ENCODE data around the gene SNX30. TPM values are rescaled to one million over a fixed set of nuclear protein-coding genes. Genes with fewer than 3 reads are reported as not detected.

SNX30 gene
- total RNA-seq, 4 donors from 2014 or later, result 4.8 to 10.2 (median 9.3) TPM

DNA sequence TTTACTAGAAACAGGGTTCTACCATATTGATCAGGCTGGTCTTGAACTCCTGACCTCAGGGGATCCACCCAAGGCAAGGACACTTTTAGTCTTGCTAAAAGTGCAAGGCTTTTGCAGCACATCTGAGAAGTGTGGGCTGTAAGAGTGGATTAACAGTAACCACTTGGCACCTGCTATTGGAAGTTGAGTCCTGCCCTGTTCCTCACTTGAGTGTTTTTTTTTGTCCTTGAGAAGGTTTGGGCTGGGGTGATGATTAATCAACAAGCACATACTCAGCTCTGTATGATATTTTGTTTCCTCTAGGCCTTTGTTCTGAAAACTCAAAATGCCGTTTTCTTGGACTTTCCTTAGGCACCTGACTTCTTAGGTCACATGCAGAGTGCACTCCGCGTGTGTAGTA, 37.4 kb downstream of the SNX30 start:
- H3K9me3 ChIP-seq, result no peaks in the 10 kb centered on the region
- no peak overlapping the region for H3K4me3 ChIP-seq
- no peaks in the 10 kb centered on the region for H3K36me3 ChIP-seq
- peaks cover 0 to 10% (median 0%) of the 10 kb centered on the region in 3 donors for H3K4me1 ChIP-seq
- intact Hi-C loops (cut with DNase I), result no loop called here
- no peaks in the 10 kb centered on the region for H3K27me3 ChIP-seq
- 91 to 94% methylated on average over 1 to 3 of the region's 3 CpGs for WGBS, 2 donors
- no peak for DNase-seq
- no peak overlapping the region for H3K27ac ChIP-seq
- TF ChIP-seq, protein P1, sequence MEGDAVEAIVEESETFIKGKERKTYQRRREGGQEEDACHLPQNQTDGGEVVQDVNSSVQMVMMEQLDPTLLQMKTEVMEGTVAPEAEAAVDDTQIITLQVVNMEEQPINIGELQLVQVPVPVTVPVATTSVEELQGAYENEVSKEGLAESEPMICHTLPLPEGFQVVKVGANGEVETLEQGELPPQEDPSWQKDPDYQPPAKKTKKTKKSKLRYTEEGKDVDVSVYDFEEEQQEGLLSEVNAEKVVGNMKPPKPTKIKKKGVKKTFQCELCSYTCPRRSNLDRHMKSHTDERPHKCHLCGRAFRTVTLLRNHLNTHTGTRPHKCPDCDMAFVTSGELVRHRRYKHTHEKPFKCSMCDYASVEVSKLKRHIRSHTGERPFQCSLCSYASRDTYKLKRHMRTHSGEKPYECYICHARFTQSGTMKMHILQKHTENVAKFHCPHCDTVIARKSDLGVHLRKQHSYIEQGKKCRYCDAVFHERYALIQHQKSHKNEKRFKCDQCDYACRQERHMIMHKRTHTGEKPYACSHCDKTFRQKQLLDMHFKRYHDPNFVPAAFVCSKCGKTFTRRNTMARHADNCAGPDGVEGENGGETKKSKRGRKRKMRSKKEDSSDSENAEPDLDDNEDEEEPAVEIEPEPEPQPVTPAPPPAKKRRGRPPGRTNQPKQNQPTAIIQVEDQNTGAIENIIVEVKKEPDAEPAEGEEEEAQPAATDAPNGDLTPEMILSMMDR (IDR thresholded peaks at IDR 0.05), result no peak
- TF ChIP-seq POLR2A (IDR thresholded peaks at IDR 0.05), result no peak

DNA sequence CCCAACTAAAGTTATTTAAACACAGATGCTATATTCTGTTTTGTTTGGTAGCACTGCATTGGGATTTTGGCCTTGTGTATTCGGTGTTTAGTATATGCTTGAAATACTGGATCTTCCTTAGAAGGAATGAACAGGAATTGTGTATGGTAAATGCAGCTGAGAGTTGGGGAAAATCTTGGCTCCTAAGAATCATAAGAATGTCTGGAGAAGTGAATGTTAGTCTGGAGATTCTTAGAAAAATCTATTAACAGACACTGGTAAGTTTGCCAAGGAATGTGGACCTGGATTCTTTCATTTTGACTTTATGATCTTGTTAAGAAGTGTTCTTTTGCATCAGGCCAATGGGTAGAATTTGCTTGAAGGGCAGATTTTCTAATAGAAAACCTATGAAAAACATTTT, 38.9 kb downstream of the SNX30 start:
- no peak for DNase-seq
- H3K4me1 ChIP-seq, result peaks cover 0 to 3% (median 0%) of the 10 kb centered on the region in 3 donors
- intact Hi-C loops (cut with DNase I), result no loop called here

DNA sequence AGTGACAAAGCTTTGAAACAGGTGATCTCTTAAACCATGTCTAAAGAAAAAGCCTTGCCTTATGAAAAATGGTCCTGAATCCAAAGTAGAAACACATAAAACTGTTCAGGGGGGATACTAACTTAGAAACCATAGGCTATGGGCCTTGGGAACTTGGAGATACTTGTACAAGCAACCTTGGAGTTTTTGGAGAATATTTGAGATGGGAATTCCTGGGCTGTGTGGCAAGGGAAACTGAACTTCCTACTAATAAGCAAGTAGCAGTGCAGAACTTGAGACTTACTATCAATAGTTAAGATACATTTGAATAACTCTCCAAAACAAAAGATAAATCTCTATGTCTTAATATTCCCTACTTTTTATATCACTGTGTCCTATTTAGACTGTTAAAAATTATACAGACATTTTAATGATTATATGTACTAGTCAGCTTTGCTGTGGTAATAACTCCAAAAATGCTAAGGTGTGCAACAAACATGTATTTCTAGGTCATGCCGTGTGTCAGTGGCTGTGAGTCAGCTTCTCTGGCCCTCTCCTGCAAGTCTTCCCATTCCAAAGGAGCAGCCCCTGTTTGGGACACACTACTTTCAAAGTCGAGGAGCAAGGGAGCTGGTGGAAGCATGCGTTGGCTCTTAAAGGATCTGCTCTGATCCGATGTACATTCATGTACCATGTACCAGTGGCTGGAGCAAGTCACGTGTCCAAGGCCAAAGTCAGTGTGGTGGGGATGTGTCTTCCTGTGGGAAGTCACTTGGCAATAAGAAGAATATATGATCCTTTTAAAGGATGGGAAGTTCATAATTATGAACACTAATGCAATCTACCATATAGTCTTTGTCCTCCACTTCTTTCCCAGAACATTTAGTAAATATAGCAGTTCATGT, 39.6 kb downstream of the SNX30 start:
- H3K9me3 ChIP-seq, result no peaks in the 10 kb centered on the region
- H3K36me3 ChIP-seq, result no peaks in the 10 kb centered on the region
- no peaks in the 10 kb centered on the region for H3K4me1 ChIP-seq
- 63 to 79% methylated on average over 2 to 5 of the region's 5 CpGs for WGBS, 2 donors
- no peaks in the 10 kb centered on the region for H3K27me3 ChIP-seq
- DNase-seq, result no peak
- no peak for TF ChIP-seq POLR2A (IDR thresholded peaks at IDR 0.05)
- TF ChIP-seq, protein P1 (IDR thresholded peaks at IDR 0.05), result no peak
- H3K27ac ChIP-seq, result no peak overlapping the region
- intact Hi-C loops (cut with DNase I), result no loop called here
- no peak overlapping the region for H3K4me3 ChIP-seq

More for the DNA sequence above, 38.9 kb downstream of the SNX30 start:
- H3K27ac ChIP-seq, result no peak overlapping the region
- WGBS, 2 donors, result 90 to 93% methylated on average over 1 of the region's 1 CpG
- H3K9me3 ChIP-seq, result no peaks in the 10 kb centered on the region
- H3K4me3 ChIP-seq, result no peak overlapping the region
- no peaks in the 10 kb centered on the region for H3K27me3 ChIP-seq
- TF ChIP-seq, protein P1 (IDR thresholded peaks at IDR 0.05), result no peak
- no peak for TF ChIP-seq POLR2A (IDR thresholded peaks at IDR 0.05)
- H3K36me3 ChIP-seq, result no peaks in the 10 kb centered on the region

DNA sequence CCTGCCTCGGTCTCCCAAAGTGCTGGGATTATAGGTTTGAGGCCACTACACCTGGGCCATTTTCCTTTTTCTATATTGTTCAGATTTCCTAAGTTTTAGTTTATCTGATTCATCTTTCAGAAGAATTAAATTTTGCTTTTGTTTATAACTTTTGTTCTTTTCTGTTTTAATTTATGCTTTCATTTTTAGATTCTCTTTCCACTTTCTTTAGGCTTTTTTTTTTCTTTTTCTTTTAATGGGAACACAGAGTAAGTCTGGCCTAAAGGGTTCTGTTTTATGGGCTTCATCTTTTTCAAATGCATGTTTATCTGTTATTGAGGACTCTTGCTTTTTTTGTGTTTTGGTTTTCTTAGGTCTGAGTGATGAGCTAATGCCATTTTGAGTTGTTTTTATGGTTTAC, 42.1 kb downstream of the SNX30 start:
- Histone ChIP-seq H3K36me3 (no peaks in the 10 kb centered on the region), H3K4me3 (no peak overlapping the region), H3K4me1 (no peaks in the 10 kb centered on the region), H3K27ac (no peak overlapping the region), H3K9me3 (no peaks in the 10 kb centered on the region), H3K27me3 (no peaks in the 10 kb centered on the region)
- TF ChIP-seq, protein P1 (IDR thresholded peaks at IDR 0.05), result no peak
- no peak for TF ChIP-seq POLR2A (IDR thresholded peaks at IDR 0.05)
- no peak for DNase-seq
- WGBS, 2 donors, result 92 to 94% methylated on average over 1 of the region's 1 CpG
- intact Hi-C loops (cut with DNase I), result no loop called here

DNA sequence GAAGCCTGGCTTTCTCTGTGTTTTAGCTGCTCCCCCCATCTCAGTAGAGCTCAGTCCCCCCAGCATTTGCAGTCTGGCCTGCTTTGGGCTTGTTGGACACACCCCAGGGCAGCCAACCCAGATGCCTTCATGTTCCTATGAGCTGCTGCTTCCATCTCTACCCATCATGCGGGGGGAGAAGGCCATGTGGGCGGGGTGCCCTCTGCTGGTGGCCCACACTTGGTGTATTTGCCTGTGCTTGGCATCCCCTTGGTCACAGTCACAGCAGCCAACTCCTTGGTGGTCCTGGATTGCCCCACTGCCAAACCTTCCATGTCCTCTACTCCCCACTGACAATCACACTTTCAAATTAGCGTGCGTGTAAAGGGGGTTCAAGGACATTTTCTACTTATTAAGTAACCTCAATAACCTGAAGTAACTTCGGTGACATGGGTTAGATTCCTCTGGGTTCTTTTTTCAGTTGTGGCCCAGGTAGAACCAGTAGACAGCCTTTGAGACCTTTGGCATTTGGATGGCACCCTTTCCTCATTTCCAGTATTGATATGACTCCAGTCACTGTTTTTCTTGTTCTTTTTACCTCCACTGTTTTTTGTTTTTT, 42.8 kb downstream of the SNX30 start:
- WGBS, 2 donors, result 60 to 69% methylated on average over 5 of the region's 5 CpGs
- Histone ChIP-seq H3K4me3 (no peak overlapping the region), H3K9me3 (no peaks in the 10 kb centered on the region), H3K27me3 (no peaks in the 10 kb centered on the region), H3K27ac (no peak overlapping the region), H3K4me1 (no peaks in the 10 kb centered on the region), H3K36me3 (no peaks in the 10 kb centered on the region)
- no peak for DNase-seq
- intact Hi-C loops (cut with DNase I), result no loop called here
- no peak for TF ChIP-seq POLR2A (IDR thresholded peaks at IDR 0.05)
- TF ChIP-seq, protein P1 (IDR thresholded peaks at IDR 0.05), result peak; percentile 25 to 69 (median 56)

Data from esophagus squamous epithelium (tissue), 5 donors.